MG63 (cell line): Measurements from ENCODE around the gene WWOX. TPM values are rescaled to one million over a fixed set of nuclear protein-coding genes. Genes with fewer than 3 reads are reported as not detected.

Experiments
- DNase-seq: peaks from one replicate; pipeline ENCODE4 v3.0.0-alpha.2; 2020
- H3K27me3 ChIP-seq: fragments of 250-450 bp; sonication (Bioruptor Pico); 2 replicates; pipeline ENCODE4 v1.5.1; 2020; ENCODE audit warnings: mild to moderate bottlenecking, moderate library complexity
- H3K36me3 ChIP-seq: fragments of 250-450 bp; sonication (Bioruptor Pico); 2 replicates; pipeline ENCODE4 v1.5.1; 2020; ENCODE audit warnings: mild to moderate bottlenecking, moderate library complexity
- H3K4me3 ChIP-seq: fragments of 250-450 bp; sonication (Bioruptor Pico); 2 replicates; pipeline ENCODE4 v1.5.1; 2020; ENCODE audit warnings: mild to moderate bottlenecking, moderate library complexity
- H3K9me3 ChIP-seq: fragments of 250-450 bp; sonication (Bioruptor Pico); 2 replicates; pipeline ENCODE4 v1.5.1; 2020; ENCODE audit warnings: mild to moderate bottlenecking, moderate library complexity
- total RNA-seq: library from RNA; depleted of rRNA; stranded (reverse); fragments of >200 nt; shearing (Covaris generic); gene quantifications from 2 replicates; pipeline ENCODE4 v1.2.3, GENCODE V29; 2014; ENCODE audit warnings: low replicate concordance

Gene WWOX
- total RNA-seq, 1 experiment from 2014 or later: 11.4 TPM

- H3K36me3 ChIP-seq: no peaks in the 10 kb centered on the region
- H3K27me3 ChIP-seq: no peaks in the 10 kb centered on the region
- H3K9me3 ChIP-seq: no peaks in the 10 kb centered on the region
- no peak overlapping the region for H3K4me3 ChIP-seq
- no peak for DNase-seq
These were observed 347.6 kb downstream of the WWOX start for GRCh38 chr16:78446992-78447563.

- DNase-seq: no peak
- no peaks in the 10 kb centered on the region for H3K27me3 ChIP-seq
- H3K36me3 ChIP-seq: no peaks in the 10 kb centered on the region
These were observed 349.3 kb downstream of the WWOX start for GRCh38 chr16:78448658-78449271.

DNA sequence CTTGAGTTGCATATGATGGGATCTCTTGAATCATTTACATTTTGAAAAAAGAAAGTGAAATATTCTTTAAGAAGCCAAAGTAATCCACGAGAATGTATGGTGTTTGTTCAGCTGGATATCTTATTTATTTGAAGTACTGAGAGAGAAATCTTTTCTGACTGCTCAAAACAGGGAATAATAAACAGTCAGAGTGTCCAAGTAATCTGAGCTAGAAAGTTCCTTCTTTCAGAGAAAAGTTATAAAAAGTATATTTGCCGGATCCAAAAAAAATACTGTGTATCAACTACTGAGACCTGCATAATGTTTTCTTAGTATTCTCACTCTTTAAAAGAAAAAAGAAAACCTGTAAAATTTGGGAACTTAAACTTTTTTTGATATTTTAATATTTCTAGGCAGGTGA is 350.8 kb downstream of the WWOX start:
- no peaks in the 10 kb centered on the region for H3K27me3 ChIP-seq
- DNase-seq: no peak

More at GRCh38 chr16:78448658-78449271, 349.3 kb downstream of the WWOX start:
- Histone ChIP-seq H3K4me3 (no peak overlapping the region), H3K9me3 (no peaks in the 10 kb centered on the region)

GRCh38 chr16:78452025-78452555 is 352.6 kb downstream of the WWOX start:
- Histone ChIP-seq H3K9me3 (no peaks in the 10 kb centered on the region), H3K36me3 (no peaks in the 10 kb centered on the region), H3K27me3 (no peaks in the 10 kb centered on the region), H3K4me3 (no peak overlapping the region)
- no peak for DNase-seq

More for the DNA sequence above, 350.8 kb downstream of the WWOX start:
- no peak overlapping the region for H3K4me3 ChIP-seq
- H3K9me3 ChIP-seq: no peaks in the 10 kb centered on the region
- H3K36me3 ChIP-seq: no peaks in the 10 kb centered on the region

- H3K9me3 ChIP-seq: no peaks in the 10 kb centered on the region
- DNase-seq: no peak
- no peak overlapping the region for H3K4me3 ChIP-seq
- H3K36me3 ChIP-seq: no peaks in the 10 kb centered on the region
- no peaks in the 10 kb centered on the region for H3K27me3 ChIP-seq
These were observed 356.4 kb downstream of the WWOX start for GRCh38 chr16:78455861-78456260.

DNA sequence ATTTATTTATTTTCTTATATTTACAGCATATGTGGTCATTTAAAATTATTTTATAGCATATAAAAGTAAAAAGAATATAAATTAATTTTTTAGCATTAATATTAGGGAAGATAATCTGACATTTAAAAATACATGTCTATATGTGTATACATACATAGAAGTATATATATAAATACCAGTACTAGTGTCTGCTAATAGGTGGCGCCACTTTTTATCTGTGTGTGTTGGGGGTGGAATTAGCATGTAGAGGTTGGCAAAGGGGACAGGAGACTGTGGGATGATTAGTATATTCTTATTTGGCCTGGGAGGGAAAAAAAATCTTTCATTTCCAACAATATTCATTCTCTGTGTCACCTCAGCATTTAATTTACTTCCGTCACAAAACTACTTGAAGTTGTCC is 359.1 kb downstream of the WWOX start:
- Histone ChIP-seq H3K36me3 (no peaks in the 10 kb centered on the region), H3K9me3 (no peaks in the 10 kb centered on the region), H3K4me3 (no peak overlapping the region), H3K27me3 (no peaks in the 10 kb centered on the region)
- DNase-seq: no peak

DNA sequence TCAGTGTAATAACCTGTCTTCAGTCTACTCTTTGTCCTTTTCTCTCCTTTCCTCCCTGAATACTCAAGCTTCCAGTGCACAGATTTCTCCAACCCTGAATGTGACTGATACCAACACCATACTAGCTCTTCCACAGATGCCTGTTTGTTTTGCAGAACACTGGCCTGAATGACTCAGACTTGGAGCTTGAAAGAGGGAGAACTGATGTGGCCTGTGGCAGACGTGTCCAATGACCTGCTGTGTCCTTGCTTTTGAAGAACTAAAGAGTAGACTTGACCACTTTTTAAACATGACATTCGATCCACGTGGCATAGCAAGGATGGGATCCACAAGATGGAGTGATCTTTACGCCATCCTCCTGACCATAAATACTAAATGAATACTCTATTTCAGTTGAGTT is 361.0 kb downstream of the WWOX start:
- no peak for DNase-seq
- Histone ChIP-seq H3K27me3 (no peaks in the 10 kb centered on the region), H3K4me3 (no peak overlapping the region), H3K36me3 (no peaks in the 10 kb centered on the region), H3K9me3 (no peaks in the 10 kb centered on the region)

- Histone ChIP-seq H3K4me3 (no peak overlapping the region), H3K9me3 (no peaks in the 10 kb centered on the region), H3K36me3 (no peaks in the 10 kb centered on the region), H3K27me3 (no peaks in the 10 kb centered on the region)
- no peak for DNase-seq
These were observed 361.6 kb downstream of the WWOX start for GRCh38 chr16:78461087-78461486.

DNA sequence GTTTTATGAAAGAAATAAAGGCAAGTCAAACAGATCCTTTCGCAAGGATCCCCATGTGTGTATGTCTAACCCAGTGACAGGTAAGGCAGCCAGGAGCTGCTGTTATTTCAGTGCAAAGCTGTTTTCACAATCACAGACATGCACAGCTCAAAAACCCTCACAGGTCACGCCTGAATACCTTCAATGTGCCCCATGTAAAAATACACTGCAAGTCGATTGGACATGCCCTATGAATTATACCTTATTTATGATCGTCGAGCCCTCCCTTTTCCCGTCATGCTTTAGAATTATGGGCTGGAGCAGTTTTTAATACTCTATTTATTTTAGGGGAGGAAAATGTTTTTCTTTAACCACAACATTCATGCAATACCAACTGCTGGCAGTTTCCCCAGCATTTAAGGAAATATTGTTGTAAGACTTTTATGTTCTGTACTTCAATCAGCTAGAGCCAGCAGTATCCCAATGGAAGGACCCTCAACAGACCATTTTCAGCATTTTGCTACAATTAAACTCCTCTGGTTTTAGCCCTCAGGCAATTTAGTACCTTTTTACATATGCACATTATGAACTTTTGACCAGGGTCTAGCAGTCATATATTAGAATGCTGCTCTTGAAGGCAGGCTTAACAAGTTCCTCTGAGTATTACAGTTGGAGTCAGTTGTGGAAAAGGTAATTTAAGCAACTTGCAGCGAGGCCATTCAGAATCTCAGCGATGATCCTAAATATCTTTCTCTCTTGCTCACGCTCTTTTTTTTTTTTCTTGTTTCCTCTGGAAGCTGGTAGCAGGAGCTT is 362.2 kb downstream of the WWOX start:
- no peaks in the 10 kb centered on the region for H3K9me3 ChIP-seq
- DNase-seq: no peak
- H3K27me3 ChIP-seq: no peaks in the 10 kb centered on the region
- H3K36me3 ChIP-seq: no peaks in the 10 kb centered on the region
- no peak overlapping the region for H3K4me3 ChIP-seq

- DNase-seq: no peak
These were observed 363.1 kb downstream of the WWOX start for GRCh38 chr16:78462288-78463208.

DNA sequence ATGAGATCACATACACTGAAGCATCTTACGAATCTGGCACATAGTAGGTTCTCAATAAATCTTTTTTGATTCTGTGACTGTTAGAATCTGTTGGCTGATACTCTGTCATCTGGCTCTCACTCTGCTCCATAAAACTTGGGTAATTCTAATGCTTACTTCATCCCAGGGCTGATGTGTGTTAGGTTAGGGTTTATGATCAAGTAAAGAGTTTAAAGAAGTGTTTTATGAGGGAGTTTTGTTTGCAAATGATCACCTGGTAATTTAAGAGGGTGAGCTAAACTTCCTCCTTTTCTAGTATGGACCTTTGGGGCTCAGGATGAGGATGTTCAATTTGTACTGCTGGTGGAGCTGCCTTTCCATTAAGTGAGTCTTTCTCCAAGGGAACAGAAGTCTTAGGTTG is 364.1 kb downstream of the WWOX start:
- Histone ChIP-seq H3K4me3 (no peak overlapping the region), H3K36me3 (no peaks in the 10 kb centered on the region), H3K9me3 (no peaks in the 10 kb centered on the region), H3K27me3 (no peaks in the 10 kb centered on the region)
- no peak for DNase-seq

More at GRCh38 chr16:78462288-78463208, 363.1 kb downstream of the WWOX start:
- no peaks in the 10 kb centered on the region for H3K36me3 ChIP-seq
- H3K27me3 ChIP-seq: no peaks in the 10 kb centered on the region
- no peak overlapping the region for H3K4me3 ChIP-seq
- no peaks in the 10 kb centered on the region for H3K9me3 ChIP-seq

- Histone ChIP-seq H3K4me3 (no peak overlapping the region), H3K27me3 (no peaks in the 10 kb centered on the region), H3K9me3 (no peaks in the 10 kb centered on the region), H3K36me3 (no peaks in the 10 kb centered on the region)
- DNase-seq: no peak
These were observed 365.4 kb downstream of the WWOX start for GRCh38 chr16:78464833-78465232.

DNA sequence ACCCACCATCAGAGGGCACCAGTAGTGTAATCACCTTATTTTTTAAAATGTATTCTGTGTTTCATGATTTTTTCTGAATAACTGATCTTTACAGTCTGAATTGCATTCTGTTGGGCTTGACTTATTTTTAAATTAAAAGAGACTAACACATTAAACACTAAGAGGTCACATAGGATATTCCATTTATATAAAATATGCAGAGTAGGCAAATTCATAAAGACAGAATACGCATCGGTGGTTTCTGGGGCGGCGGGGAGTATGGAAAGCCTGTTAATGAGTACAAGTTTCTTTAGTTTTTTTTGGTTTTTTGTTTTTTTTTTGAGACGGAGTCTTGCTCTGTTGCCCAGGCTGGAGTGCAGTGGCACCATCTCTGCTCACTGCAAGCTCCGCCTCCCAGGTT is 366.3 kb downstream of the WWOX start:
- Histone ChIP-seq H3K36me3 (no peaks in the 10 kb centered on the region), H3K9me3 (no peaks in the 10 kb centered on the region), H3K27me3 (no peaks in the 10 kb centered on the region), H3K4me3 (no peak overlapping the region)
- DNase-seq: no peak

GRCh38 chr16:78469787-78470186 is 370.3 kb downstream of the WWOX start:
- Histone ChIP-seq H3K27me3 (no peaks in the 10 kb centered on the region), H3K36me3 (no peaks in the 10 kb centered on the region), H3K9me3 (no peaks in the 10 kb centered on the region), H3K4me3 (no peak overlapping the region)
- no peak for DNase-seq

- H3K4me3 ChIP-seq: no peak overlapping the region
- no peak for DNase-seq
- H3K36me3 ChIP-seq: no peaks in the 10 kb centered on the region
- no peaks in the 10 kb centered on the region for H3K27me3 ChIP-seq
- H3K9me3 ChIP-seq: no peaks in the 10 kb centered on the region
These were observed 373.7 kb downstream of the WWOX start for GRCh38 chr16:78473031-78473699.

DNA sequence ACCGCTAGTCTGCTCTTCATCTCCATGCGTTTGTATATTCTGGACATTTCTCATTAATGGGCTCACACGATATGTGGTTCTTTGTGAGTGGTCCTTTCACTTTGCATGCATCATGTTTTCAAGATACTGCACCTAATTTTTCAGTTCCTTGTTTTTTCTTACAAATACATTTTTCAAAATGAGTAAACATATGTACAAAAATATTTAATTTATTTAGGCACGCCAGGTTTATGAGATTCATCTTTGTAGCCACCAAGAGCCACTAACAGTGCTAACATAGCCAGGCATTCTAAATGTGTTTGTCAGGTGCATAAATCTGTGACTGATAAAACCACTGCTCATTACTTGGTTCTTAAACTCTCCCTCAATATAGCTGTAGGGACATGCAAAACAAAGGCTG is 375.3 kb downstream of the WWOX start:
- Histone ChIP-seq H3K9me3 (no peaks in the 10 kb centered on the region), H3K36me3 (no peaks in the 10 kb centered on the region), H3K27me3 (no peaks in the 10 kb centered on the region), H3K4me3 (no peak overlapping the region)
- DNase-seq: no peak
